ENCODE measurements around the gene ANP32E.
"Not testable (repeated sequence)": the region's sequence is repeated elsewhere in the genome, so short reads cannot be mapped to it uniquely, and the experiment has no call there.

ANP32E gene

GRCh38 chr1:150234566-150235293, 1.2 kb downstream of the ANP32E start:
- peaks cover 1% of the 10 kb centered on the region for H3K79me1 ChIP-seq (replicated peaks; ENCODE audit: low read length, poor library complexity, severe bottlenecking)
- H3K23ac ChIP-seq (ENCODE audit: low read length in 2 of 2): peak overlapping the region in 1 of 2 experiments; percentile 99
- under 1% methylated on average over 78 of the region's 78 CpGs for WGBS
- peak overlapping the region; percentile 99 for H3K9ac ChIP-seq (ENCODE audit: low read length)
- peaks cover 4% of the 10 kb centered on the region for H3K4me1 ChIP-seq (ENCODE audit: control insufficient read depth, insufficient read depth, low read depth, low read length)
- peak overlapping the region; percentile 52 for H4K8ac ChIP-seq (ENCODE audit: low read length)
- peak overlapping the region; percentile 83 for H4K91ac ChIP-seq (ENCODE audit: low read length)
- H3K4me2 ChIP-seq (ENCODE audit: low read length, poor library complexity, severe bottlenecking): peak overlapping the region; percentile 94
- H3K27ac ChIP-seq (ENCODE audit: low read length, poor library complexity, severe bottlenecking): peak overlapping the region; percentile 88
- H2BK120ac ChIP-seq (ENCODE audit: low read depth, low read length): peak overlapping the region; percentile 42
- H2AFZ ChIP-seq (ENCODE audit: low read depth, low read length): peak overlapping the region; percentile 69
- peak overlapping the region; percentile 94 to 95 for H3K4me3 ChIP-seq (ENCODE audit: insufficient read depth in 1 of 2, low read depth in 1 of 2, low read length in 2 of 2)
- peak overlapping the region; percentile 95 to 98 for H3K4ac ChIP-seq (ENCODE audit: low read depth in 1 of 2, low read length in 2 of 2)
- no peak overlapping the region for H2AK5ac ChIP-seq (ENCODE audit: low read length, severe bottlenecking)
- no peaks in the 10 kb centered on the region for H3K27me3 ChIP-seq (ENCODE audit: control insufficient read depth in 1 of 2, insufficient read depth in 1 of 2, low read length in 2 of 2)
- DNase-seq: peak; percentile 90
- H2BK12ac ChIP-seq (ENCODE audit: low read length in 2 of 2): peak overlapping the region in 1 of 2 experiments; percentile 52
- H2BK15ac ChIP-seq (ENCODE audit: low read depth, poor library complexity, severe bottlenecking): peak overlapping the region; percentile 96
- no peaks in the 10 kb centered on the region for H3K9me3 ChIP-seq (ENCODE audit: control insufficient read depth, low read length)
- peak overlapping the region; percentile 46 for H2BK5ac ChIP-seq (ENCODE audit: low read depth, low read length, poor library complexity, severe bottlenecking)
- peaks cover 0 to 5% of the 10 kb centered on the region in 2 experiments for H3K36me3 ChIP-seq (ENCODE audit: control insufficient read depth in 1 of 2, insufficient read depth in 2 of 2, low read depth in 1 of 2, low read length in 2 of 2)
- peak overlapping the region; percentile 89 to 98 for H3K18ac ChIP-seq (ENCODE audit: low read depth in 1 of 2, low read length in 2 of 2)
- H3K14ac ChIP-seq (ENCODE audit: low read length in 2 of 2): peak overlapping the region; percentile 50 to 80

GRCh38 chr1:150234309-150234565, 1.7 kb downstream of the ANP32E start:
- Histone ChIP-seq H3K4me1 (ENCODE audit: control insufficient read depth, insufficient read depth, low read depth, low read length) (peaks cover 4% of the 10 kb centered on the region), H4K91ac (ENCODE audit: low read length) (no peak overlapping the region), H2BK12ac (ENCODE audit: low read length in 2 of 2) (no peak overlapping the region), H3K36me3 (ENCODE audit: control insufficient read depth in 1 of 2, insufficient read depth in 2 of 2, low read depth in 1 of 2, low read length in 2 of 2) (peaks cover 0 to 5% of the 10 kb centered on the region in 2 experiments), H4K8ac (ENCODE audit: low read length) (no peak overlapping the region), H3K4ac (ENCODE audit: low read depth in 1 of 2, low read length in 2 of 2) (peak overlapping the region in 1 of 2 experiments; percentile 79), H3K4me2 (ENCODE audit: low read length, poor library complexity, severe bottlenecking) (peak overlapping the region; percentile 94), H3K27me3 (ENCODE audit: control insufficient read depth in 1 of 2, insufficient read depth in 1 of 2, low read length in 2 of 2) (no peaks in the 10 kb centered on the region), H2AK5ac (ENCODE audit: low read length, severe bottlenecking) (no peak overlapping the region), H3K14ac (ENCODE audit: low read length in 2 of 2) (no peak overlapping the region), H3K9ac (ENCODE audit: low read length) (peak overlapping the region; percentile 99), H2BK15ac (ENCODE audit: low read depth, poor library complexity, severe bottlenecking) (no peak overlapping the region), H3K9me3 (ENCODE audit: control insufficient read depth, low read length) (no peaks in the 10 kb centered on the region), H2BK120ac (ENCODE audit: low read depth, low read length) (no peak overlapping the region), H3K79me1 (replicated peaks; ENCODE audit: low read length, poor library complexity, severe bottlenecking) (peaks cover 1% of the 10 kb centered on the region), H3K18ac (ENCODE audit: low read depth in 1 of 2, low read length in 2 of 2) (peak overlapping the region; percentile 89 to 98), H3K4me3 (ENCODE audit: insufficient read depth in 1 of 2, low read depth in 1 of 2, low read length in 2 of 2) (peak overlapping the region; percentile 94 to 95), H3K23ac (ENCODE audit: low read length in 2 of 2) (no peak overlapping the region), H3K27ac (ENCODE audit: low read length, poor library complexity, severe bottlenecking) (peak overlapping the region; percentile 88), H2BK5ac (ENCODE audit: low read depth, low read length, poor library complexity, severe bottlenecking) (peak overlapping the region; percentile 46), H2AFZ (ENCODE audit: low read depth, low read length) (peak overlapping the region; percentile 51)
- 0% methylated on average over 9 of the region's 9 CpGs for WGBS
- no peak for DNase-seq

GRCh38 chr1:150233359-150234308, 2.3 kb downstream of the ANP32E start:
- no peak overlapping the region for H3K14ac ChIP-seq (ENCODE audit: low read length in 2 of 2)
- H4K8ac ChIP-seq (ENCODE audit: low read length): no peak overlapping the region
- H3K4me2 ChIP-seq (ENCODE audit: low read length, poor library complexity, severe bottlenecking): peak overlapping the region; percentile 94
- H3K79me1 ChIP-seq (replicated peaks; ENCODE audit: low read length, poor library complexity, severe bottlenecking): peaks cover 3% of the 10 kb centered on the region
- no peak overlapping the region for H3K23ac ChIP-seq (ENCODE audit: low read length in 2 of 2)
- WGBS: 45% methylated on average over 2 of the region's 15 CpGs
- no peaks in the 10 kb centered on the region for H3K27me3 ChIP-seq (ENCODE audit: control insufficient read depth in 1 of 2, insufficient read depth in 1 of 2, low read length in 2 of 2)
- no peak overlapping the region for H2BK120ac ChIP-seq (ENCODE audit: low read depth, low read length)
- no peak overlapping the region for H2BK12ac ChIP-seq (ENCODE audit: low read length in 2 of 2)
- no peak overlapping the region for H4K91ac ChIP-seq (ENCODE audit: low read length)
- H2AFZ ChIP-seq (ENCODE audit: low read depth, low read length): no peak overlapping the region
- peak overlapping the region in 1 of 2 experiments; percentile 67 for H3K4ac ChIP-seq (ENCODE audit: low read depth in 1 of 2, low read length in 2 of 2)
- H3K27ac ChIP-seq (ENCODE audit: low read length, poor library complexity, severe bottlenecking): peak overlapping the region; percentile 88
- peaks cover 0 to 5% of the 10 kb centered on the region in 2 experiments for H3K36me3 ChIP-seq (ENCODE audit: control insufficient read depth in 1 of 2, insufficient read depth in 2 of 2, low read depth in 1 of 2, low read length in 2 of 2)
- peak overlapping the region in 1 of 2 experiments; percentile 95 for H3K4me3 ChIP-seq (ENCODE audit: insufficient read depth in 1 of 2, low read depth in 1 of 2, low read length in 2 of 2)
- no peak overlapping the region for H2BK15ac ChIP-seq (ENCODE audit: low read depth, poor library complexity, severe bottlenecking)
- peaks cover 4% of the 10 kb centered on the region for H3K4me1 ChIP-seq (ENCODE audit: control insufficient read depth, insufficient read depth, low read depth, low read length)
- DNase-seq: peak; percentile 46
- H3K9me3 ChIP-seq (ENCODE audit: control insufficient read depth, low read length): no peaks in the 10 kb centered on the region
- peak overlapping the region; percentile 99 for H3K9ac ChIP-seq (ENCODE audit: low read length)
- no peak overlapping the region for H2BK5ac ChIP-seq (ENCODE audit: low read depth, low read length, poor library complexity, severe bottlenecking)
- no peak overlapping the region for H2AK5ac ChIP-seq (ENCODE audit: low read length, severe bottlenecking)
- H3K18ac ChIP-seq (ENCODE audit: low read depth in 1 of 2, low read length in 2 of 2): peak overlapping the region in 1 of 2 experiments; percentile 19

GRCh38 chr1:150232921-150233320, 3.0 kb downstream of the ANP32E start:
- WGBS: 95% methylated on average over 10 of the region's 10 CpGs
- not testable (repeated sequence) for H2AK5ac ChIP-seq (ENCODE audit: low read length, severe bottlenecking); H3K4ac ChIP-seq (ENCODE audit: low read depth in 1 of 2, low read length in 2 of 2); H3K27me3 ChIP-seq (ENCODE audit: control insufficient read depth in 1 of 2, insufficient read depth in 1 of 2, low read length in 2 of 2); H3K4me1 ChIP-seq (ENCODE audit: control insufficient read depth, insufficient read depth, low read depth, low read length); H2BK15ac ChIP-seq (ENCODE audit: low read depth, poor library complexity, severe bottlenecking); H3K79me1 ChIP-seq (replicated peaks; ENCODE audit: low read length, poor library complexity, severe bottlenecking); H2BK5ac ChIP-seq (ENCODE audit: low read depth, low read length, poor library complexity, severe bottlenecking); H3K4me2 ChIP-seq (ENCODE audit: low read length, poor library complexity, severe bottlenecking); H4K8ac ChIP-seq (ENCODE audit: low read length); H3K27ac ChIP-seq (ENCODE audit: low read length, poor library complexity, severe bottlenecking); H3K9me3 ChIP-seq (ENCODE audit: control insufficient read depth, low read length); H3K18ac ChIP-seq (ENCODE audit: low read depth in 1 of 2, low read length in 2 of 2); H3K23ac ChIP-seq (ENCODE audit: low read length in 2 of 2); H3K4me3 ChIP-seq (ENCODE audit: insufficient read depth in 1 of 2, low read depth in 1 of 2, low read length in 2 of 2); H4K91ac ChIP-seq (ENCODE audit: low read length); H3K36me3 ChIP-seq (ENCODE audit: control insufficient read depth in 1 of 2, insufficient read depth in 2 of 2, low read depth in 1 of 2, low read length in 2 of 2); H2BK12ac ChIP-seq (ENCODE audit: low read length in 2 of 2); H2BK120ac ChIP-seq (ENCODE audit: low read depth, low read length); H3K14ac ChIP-seq (ENCODE audit: low read length in 2 of 2); H2AFZ ChIP-seq (ENCODE audit: low read depth, low read length); DNase-seq
- H3K9ac ChIP-seq (ENCODE audit: low read length): peak overlapping the region; percentile 99
